Measurements from ENCODE around the gene AVL9.

DNA sequence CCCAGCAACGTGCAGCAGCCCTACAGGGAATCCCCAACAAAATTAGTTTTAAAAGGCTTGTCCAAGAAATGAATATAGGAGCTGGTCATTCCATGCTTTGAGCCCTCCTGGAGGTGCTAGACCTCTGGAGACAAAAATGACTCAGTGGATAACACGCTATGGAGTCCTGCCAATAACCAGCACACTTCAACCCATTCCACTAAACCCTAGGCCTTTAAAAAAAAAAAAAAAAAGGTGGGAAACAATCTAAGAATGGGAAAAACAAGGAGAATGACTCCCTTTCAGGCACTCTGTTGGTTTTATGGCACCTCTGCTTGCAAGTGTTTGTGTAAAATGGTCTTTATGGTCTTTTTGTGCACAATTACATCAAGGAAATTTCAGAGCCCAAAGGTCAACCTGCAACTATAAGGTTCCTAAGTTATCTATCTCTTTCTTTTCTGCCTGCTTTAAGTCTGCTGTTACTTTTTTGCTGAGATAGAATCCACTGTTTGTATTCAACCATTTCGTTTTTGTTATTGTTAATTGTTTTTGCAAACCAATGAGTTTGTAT, 21.3 kb downstream of the AVL9 start:
- TF ChIP-seq, protein P1, sequence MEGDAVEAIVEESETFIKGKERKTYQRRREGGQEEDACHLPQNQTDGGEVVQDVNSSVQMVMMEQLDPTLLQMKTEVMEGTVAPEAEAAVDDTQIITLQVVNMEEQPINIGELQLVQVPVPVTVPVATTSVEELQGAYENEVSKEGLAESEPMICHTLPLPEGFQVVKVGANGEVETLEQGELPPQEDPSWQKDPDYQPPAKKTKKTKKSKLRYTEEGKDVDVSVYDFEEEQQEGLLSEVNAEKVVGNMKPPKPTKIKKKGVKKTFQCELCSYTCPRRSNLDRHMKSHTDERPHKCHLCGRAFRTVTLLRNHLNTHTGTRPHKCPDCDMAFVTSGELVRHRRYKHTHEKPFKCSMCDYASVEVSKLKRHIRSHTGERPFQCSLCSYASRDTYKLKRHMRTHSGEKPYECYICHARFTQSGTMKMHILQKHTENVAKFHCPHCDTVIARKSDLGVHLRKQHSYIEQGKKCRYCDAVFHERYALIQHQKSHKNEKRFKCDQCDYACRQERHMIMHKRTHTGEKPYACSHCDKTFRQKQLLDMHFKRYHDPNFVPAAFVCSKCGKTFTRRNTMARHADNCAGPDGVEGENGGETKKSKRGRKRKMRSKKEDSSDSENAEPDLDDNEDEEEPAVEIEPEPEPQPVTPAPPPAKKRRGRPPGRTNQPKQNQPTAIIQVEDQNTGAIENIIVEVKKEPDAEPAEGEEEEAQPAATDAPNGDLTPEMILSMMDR (conservative IDR thresholded peaks at IDR 0.05 in 1 of 2, IDR thresholded peaks at IDR 0.05 in 1 of 2; ENCODE audit: low read depth in 1 of 2, low read length in 2 of 2), result no peak
- TF ChIP-seq EZH2 (IDR thresholded peaks at IDR 0.05; ENCODE audit: low read length, missing control alignments), result no peak

Measured in fibroblast of lung (primary cell).